Measurements from ENCODE around the gene XRRA1.

Gene XRRA1

GRCh38 chr11:74949753-74950137 is 854 bp upstream of the XRRA1 start:
- no peak for DNase-seq

GRCh38 chr11:74948546-74948897 is 369 bp downstream of the XRRA1 start:
- DNase-seq: no peak

GRCh38 chr11:74942073-74942759 is 6.7 kb downstream of the XRRA1 start:
- DNase-seq: no peak

GRCh38 chr11:74941492-74941891 is 7.4 kb downstream of the XRRA1 start:
- no peak for DNase-seq

- DNase-seq: no peak
Observed at GRCh38 chr11:74937696-74938475, 11.0 kb downstream of the XRRA1 start.

GRCh38 chr11:74936976-74937375 is 11.9 kb downstream of the XRRA1 start:
- DNase-seq: no peak

- no peak for DNase-seq
Observed at GRCh38 chr11:74936087-74936486, 12.8 kb downstream of the XRRA1 start.

GRCh38 chr11:74935285-74935684 is 13.6 kb downstream of the XRRA1 start:
- DNase-seq: no peak

GRCh38 chr11:74933765-74934164 is 15.1 kb downstream of the XRRA1 start:
- no peak for DNase-seq

- DNase-seq: no peak
Observed at GRCh38 chr11:74932797-74933196, 16.1 kb downstream of the XRRA1 start.

- no peak for DNase-seq
Observed at GRCh38 chr11:74932169-74932568, 16.7 kb downstream of the XRRA1 start.

- peak; percentile 67 for DNase-seq
Observed at GRCh38 chr11:74929431-74930363, 19.2 kb downstream of the XRRA1 start.

GRCh38 chr11:74927496-74927895 is 21.4 kb downstream of the XRRA1 start:
- DNase-seq: no peak

- DNase-seq: no peak
Observed at GRCh38 chr11:74926304-74927030, 22.4 kb downstream of the XRRA1 start.

- no peak for DNase-seq
Observed at GRCh38 chr11:74925281-74925680, 23.6 kb downstream of the XRRA1 start.

- DNase-seq: no peak
Observed at GRCh38 chr11:74923125-74923524, 25.8 kb downstream of the XRRA1 start.

- DNase-seq: no peak
Observed at GRCh38 chr11:74909812-74910211, 39.1 kb downstream of the XRRA1 start.

- DNase-seq: no peak
Observed at GRCh38 chr11:74909385-74909784, 39.5 kb downstream of the XRRA1 start.

GRCh38 chr11:74905326-74905725 is 43.6 kb downstream of the XRRA1 start:
- no peak for DNase-seq

GRCh38 chr11:74902342-74902741 is 46.5 kb downstream of the XRRA1 start:
- DNase-seq: no peak

- DNase-seq: no peak
Observed at GRCh38 chr11:74896311-74896710, 52.6 kb downstream of the XRRA1 start.

GRCh38 chr11:74895340-74896116 is 53.4 kb downstream of the XRRA1 start:
- DNase-seq: no peak
